OCI-M1 (cell line): ENCODE results near the gene HUWE1.
"Not testable (repeated sequence)": the region's sequence is repeated elsewhere in the genome, so short reads cannot be mapped to it uniquely, and the experiment has no call there.

Experiments used
- DNase-seq: peaks from one replicate; lab custom pipeline; 2025; lab: John Stamatoyannopoulos, UW

Gene HUWE1

DNA sequence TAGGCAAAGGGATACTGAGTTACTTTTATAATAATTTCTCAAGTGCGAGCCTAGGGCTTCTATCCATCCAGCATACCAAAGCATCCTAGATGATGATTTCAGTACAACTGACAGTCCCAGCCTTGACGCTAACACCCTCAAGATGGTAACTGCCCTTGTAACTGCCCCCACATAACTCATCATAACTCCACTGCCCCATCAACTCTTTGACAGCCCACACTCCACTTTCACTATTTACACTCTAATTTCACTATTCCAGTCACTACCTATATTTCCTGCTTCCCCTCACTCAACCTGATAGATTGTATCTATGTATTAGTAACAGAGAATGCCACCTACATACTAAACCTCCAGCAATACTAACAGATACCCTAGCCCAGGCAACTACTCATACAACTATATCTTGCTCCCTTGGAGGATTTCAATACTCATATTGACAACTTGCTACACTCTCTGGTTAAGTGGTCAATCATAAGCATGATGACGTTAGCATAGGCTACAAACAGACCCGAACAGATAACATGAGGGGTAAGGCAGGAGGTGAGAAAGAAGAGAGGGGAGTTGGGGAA is 65.0 kb downstream of the HUWE1 start:
- no peak for DNase-seq

DNA sequence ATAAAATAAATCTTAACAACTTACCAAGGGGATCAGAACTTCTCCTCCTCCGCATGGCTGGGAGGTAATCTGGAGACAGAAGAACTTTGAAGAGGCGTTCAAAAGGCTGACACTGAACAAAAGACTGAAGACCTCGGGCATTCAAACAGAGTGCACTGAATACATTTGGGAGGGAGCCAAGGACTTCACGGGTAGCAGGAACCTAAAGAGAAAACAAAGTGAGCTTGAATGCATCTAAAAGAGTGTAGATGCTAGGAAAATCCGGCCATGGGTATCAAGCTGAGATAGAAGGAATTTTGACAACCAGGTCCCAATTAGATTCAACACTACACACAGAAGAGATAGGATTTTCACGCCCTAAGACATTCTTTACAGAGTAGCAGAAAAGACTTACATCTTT is 69.6 kb downstream of the HUWE1 start:
- no peak for DNase-seq

DNA sequence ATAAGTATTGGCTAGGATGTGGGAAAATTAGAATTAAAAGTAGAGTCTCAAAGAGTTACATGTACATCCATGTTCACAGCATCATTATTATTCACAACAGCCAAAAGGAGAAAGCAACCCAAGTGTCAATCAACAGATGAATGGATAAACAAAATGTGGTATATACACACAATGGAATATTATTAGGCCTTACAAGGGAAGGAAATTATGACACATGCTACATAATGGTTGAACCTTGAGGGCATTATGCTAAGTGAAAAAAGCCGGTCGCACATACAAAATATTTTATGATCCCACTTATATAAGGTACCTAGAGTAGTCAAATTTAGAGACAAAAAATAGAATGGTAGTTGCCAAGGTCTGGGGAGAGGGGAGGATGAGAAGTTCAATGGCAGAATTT is 80.1 kb downstream of the HUWE1 start:
- DNase-seq = no peak

DNA sequence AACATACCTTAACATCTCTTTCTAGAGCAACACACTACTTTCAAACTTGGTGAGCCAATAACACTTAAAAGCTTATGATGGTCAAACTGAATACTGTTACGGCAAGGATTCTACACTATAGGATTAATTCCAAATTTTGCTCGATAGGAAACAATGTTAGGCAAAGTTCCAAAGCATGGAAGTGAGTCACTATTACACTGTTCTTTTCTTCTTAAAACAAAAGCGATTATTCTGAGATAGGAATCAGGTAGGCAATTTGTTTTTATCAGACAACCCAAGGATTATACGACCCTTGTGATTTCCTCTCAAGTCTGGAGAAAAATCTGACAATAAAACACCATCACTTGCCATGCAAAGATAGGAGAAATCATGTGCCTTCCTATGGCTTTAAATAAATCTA is 81.5 kb downstream of the HUWE1 start:
- no peak for DNase-seq

DNA sequence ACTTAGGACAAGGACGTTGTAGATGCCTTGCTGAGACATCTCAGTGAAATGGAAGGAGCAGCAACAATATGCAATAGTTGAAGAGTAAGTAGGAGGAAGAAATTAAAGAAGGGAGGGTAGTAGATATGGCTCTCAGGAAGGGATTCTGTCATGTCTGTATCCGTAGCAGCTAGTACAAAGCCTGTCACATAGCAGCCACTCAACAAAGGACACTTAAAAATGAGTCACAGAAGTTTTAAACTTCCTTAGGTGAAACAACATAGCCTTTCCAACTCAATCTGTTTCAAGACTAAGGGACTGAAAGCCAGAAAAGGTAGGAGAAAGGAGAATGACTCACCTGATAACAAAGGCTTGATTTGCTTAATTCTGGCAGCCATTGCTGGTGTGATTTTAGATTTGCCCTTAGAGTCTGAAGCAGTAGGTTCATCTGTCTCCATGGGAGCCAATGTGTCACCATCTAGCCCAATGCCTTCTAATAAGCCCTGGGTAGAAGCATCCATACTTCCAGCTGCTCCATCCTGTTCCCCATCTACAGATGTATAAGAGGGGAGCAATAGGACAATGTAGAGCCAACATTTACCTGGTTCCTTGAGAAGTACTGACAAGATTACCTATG is 86.6 kb downstream of the HUWE1 start:
- DNase-seq = no peak

DNA sequence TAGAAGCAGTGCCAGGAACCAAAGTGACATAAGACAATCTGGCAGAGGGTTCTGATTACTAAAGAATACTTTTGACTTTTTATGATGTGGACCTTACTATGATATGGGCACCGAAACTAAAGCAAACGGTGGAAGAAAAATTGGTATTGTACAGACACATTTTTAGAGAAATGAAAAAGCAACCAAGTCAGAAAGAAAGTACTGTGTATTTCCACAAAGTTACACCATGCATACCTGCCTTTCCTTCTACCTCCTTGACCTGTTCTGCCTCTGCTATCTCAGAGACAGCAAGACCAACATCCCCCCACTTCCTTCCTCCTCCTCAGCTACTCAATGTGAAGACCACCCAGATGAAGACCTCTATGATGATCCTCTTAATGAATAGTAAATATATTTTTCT is 88.3 kb downstream of the HUWE1 start:
- no peak for DNase-seq

DNA sequence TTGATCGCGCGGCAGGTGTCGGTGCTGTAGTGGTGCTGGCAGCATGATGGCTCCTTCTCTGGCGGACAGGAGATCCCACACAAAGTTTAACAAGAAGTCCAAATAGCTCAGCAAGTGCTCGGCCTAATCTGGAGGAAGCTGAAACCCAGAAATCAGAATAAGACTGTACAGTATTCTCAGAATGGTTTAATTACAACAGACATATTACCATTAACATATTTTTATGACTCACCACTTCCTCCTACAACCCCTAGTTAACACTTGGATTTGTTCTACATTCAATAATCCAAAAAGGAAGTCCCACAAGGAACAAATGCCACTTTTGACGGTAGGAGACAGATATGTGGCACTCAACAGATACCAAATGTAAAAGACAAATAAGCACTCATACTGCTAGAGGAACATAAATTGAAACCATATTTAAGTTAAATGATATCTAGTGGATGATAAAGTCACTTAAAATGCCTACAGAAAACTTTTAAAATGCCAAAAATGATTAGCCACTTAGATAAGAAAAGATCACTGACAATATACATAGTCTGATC is 91.2 kb downstream of the HUWE1 start:
- DNase-seq = no peak

DNA sequence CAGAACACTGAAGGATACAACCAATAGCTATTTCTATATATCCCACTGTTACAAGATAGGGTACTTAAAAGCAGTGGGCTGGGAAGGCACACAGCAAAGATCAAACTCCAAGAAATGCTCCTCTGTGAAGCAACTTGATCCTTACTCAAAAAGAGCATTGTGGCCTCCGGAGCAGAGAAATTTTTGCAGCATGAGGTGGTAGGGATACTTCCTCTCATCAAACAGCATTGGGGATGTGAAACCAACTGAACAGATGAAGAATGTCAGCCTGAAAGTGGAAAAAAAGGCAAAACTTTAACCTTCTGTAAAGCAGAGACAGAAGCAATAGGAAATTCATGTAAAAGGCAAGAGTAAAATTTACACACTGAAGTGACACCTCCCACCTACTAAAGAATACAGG is 92.2 kb downstream of the HUWE1 start:
- no peak for DNase-seq

DNA sequence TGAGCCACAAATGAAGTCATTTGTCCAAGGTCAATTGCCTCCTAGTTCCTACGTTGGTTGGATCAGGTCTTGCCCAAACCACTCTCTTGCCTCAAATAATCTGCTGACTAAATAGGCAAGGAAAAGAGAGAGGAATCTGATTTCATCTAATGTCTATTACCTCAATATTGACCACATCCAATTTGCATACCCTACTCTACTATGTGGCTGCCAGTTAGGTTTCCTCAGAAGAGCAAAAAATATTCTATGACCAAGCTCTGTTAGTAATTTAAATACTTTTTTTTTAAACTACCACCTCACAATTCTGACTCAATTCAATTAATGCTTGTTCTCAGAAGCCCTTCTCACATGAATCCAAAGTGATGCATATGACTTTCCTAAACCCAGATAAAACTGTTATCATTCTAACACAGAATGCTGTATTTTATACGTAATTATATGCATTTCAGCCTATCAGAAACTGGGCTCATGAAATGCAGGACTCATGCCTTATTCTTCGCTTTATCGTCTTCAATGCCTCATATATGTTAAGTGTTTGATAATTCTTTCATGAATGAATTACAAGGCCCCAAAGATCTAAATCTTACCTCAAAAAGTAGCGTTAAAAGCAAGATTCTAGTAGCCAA is 98.6 kb downstream of the HUWE1 start:
- no peak for DNase-seq

DNA sequence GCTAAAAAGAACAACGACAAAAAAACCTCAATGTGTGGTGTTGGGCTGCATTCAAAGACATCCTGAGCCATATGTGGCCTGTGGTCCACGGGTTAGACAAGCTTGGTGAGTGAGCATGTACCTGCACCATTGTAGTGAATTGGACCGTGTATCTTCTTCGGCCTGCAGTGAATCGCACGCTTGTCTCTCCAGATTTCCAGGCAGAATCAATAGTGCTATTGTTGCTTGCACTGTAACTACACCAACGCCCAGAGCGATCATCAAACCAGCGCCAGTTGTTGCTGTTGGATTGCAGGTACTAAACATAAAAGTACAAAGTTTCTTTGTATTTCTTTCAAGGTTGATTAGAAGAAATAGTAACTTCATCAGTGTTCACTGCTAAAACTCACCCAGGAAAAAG is 101.6 kb downstream of the HUWE1 start:
- no peak for DNase-seq

DNA sequence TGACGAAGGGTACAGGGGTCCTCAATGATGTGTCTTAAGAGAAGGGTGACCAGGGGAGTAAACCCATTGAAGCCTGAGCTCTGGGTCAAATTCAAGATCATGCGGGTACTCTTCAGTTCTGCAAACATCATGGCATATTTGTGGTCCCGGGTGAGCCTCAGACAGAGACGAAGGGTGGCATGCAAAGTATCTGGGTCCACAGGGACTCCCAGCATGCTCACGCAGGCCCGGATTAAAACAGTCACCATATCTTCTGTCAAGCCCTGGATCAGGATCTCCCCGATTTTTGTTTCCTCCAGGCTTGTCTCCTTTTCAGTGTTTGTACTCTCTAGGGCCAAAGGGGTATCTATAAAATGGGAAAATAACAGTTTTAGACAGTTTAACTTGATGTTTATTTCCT is 102.9 kb downstream of the HUWE1 start:
- DNase-seq = no peak

DNA sequence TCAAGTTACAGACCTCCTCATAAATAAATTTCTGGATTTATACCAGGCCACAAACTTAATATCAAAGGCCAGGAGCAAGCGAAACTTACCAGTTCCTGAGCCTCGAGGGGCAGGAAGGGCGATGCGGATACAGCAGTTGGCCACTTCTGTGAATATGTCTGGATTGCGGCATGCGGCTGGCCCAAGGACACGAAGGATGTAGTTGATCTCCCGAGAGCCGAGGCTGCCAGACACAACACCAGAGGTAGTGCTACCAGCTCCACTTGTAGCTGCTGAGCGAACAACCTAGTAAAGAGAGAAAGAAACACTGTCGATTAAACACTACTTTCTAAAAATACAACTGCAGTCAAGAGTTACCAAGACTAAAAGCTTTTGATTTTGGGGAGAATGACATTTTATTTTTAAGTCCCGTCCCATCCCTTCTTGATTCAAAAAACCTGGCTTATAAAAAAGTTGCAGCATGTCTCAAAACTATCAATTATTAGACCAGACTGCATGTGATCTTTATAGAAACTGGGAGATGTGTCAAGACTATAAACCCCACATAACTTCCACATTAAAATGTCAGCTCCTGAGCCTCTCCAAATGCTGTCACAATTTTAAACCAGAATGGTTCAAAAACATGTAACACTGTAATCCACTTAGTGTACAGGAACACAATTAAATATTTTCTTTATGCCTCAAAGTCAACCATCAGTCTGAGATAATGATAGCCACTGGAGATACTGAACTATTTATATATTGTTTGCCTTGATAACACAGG is 105.6 kb downstream of the HUWE1 start:
- no peak for DNase-seq

DNA sequence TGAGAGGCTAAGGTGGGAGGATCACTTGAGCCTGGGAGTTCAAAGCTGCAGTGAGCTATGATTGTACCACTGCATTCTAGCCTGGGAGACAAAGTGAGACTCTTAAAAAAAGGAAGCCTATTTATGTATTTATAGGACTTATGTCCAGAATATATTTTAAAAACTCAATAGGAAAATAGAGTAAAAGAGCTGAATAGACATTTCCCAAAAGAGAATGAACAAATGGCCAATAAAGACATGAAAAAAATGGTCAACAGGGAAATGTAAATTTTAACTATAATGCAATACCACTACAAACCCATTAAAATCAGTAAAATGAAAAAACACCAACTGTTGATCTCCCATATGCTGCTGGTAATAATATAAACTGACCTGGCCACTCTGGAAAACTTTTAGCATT is 115.0 kb downstream of the HUWE1 start:
- no peak for DNase-seq

DNA sequence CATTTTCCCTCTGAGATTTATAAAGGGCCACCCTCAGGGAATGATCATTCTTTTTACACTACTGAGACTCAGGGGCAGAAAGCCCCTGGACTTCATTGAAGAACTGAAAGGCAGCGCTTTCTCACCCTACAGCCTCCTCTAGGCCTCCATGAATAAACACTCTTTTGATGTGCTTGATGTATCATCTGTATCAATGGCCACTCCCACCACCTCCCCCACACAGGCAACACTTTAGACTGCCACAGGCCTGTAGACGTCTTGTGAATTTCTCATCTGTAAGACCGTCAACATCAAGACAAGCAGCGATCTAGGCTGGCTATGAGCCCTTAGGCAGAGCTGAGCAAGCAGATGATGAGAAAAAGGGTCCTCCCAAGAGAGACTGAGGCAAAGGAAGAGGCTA is 123.2 kb downstream of the HUWE1 start:
- no peak for DNase-seq

DNA sequence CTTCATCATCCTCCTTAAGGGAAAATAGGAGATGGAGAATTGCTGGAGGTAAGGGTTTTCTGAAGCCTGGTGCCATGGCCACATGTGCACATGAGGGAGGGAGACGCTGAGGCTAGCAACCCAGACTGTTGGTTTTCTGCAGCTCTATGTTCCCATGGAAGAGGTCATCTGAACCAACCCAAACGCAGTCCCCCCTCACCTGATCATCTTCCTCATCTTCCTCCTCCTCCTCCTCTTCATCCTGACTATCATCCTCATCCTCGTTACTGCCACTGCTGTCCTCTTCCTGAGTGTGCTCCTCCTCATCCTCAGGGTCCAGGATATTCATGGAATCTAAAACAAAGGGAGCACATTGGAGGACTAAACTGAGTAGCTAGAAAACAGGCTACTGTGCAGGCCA is 124.6 kb downstream of the HUWE1 start:
- DNase-seq = no peak

DNA sequence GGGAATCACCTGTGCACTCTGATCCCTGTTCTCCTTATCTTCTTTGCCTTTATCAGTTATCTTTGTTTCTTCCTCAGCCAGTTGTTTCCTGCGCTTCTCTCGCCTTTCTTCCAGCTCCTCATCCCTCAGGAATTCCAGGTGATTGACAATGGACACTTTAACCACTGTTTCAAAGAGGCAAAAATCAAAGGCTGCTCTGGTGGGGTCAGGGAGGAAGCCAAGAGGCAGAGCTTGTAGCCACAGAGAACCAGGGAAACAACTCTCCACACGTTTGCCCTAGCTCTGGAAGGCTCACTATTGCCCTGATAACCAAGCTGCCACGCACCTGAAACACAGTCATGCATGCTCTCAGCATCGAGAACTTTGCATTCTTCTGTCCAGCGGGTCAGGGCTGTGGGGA is 127.9 kb downstream of the HUWE1 start:
- DNase-seq = no peak

DNA sequence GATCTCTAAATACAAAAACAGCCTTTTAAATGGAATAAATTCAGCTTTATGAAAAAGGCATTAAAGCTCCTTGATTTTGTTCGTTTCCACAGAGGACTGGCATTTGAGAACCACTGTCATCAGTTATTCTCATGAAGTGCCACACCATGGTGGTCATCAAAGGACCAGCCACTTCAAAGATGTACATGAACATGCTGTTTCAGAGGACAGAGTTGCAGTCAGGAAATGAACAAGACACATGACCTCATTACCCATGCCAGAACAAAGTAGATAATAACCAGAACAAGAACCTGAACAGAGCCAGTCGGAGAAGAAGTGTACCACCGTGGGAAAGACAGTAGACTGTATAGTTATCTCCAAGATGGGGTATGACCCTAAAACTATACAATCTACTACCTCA is 129.7 kb downstream of the HUWE1 start:
- DNase-seq = no peak

DNA sequence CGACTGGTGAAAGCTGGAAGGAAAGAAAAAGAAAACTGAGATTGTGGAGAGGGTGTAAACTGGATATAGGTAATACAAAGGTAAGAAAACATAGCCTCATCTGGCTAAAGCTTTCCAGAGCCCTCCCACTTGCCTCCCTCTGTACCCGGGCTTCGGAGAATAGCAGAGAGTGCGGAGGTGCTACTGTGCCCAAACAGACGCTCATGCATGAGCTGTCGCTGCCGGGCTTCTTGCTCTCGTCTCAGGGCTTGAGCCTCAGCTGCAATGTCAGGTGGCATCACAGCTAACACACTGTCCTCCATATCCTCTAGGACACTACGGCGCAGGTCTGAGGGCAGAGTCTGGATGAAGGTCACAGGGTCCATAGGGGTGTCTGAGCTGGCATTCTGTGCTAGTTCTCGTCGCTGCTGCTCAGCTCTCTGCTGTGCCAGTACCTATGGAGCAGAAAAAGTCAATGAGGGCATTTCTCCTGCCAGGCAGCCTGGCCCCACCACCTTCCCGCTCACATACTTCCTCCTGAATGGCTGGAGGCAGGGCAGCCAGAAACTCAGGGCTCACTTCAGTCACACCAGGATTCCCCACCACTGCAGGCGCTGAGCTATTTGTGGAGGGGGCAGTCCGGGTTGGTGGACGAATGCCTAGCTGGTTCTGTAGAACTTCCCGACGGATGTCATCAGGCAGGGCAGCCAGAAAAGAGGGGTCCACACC is 135.6 kb downstream of the HUWE1 start:
- no peak for DNase-seq

DNA sequence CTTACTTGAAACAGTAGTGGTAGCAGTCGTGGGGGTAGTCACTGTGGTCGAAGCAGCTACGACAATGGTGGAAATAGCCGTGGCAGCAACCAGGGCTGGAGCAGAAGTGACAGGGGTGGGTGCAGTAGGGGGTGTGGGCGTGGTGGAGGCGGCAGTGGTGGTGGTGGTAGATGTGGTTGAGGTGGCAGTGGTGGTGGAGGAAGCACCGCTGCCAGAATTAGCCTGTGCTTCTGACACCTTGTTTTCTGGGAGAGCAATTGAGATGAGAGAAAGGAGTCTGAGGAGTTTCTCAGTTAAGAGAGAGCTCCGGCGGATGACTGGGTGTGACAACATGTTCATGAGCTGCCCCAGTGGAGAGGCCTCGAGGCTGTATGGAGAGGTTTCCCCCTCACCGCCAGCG is 138.9 kb downstream of the HUWE1 start:
- no peak for DNase-seq

DNA sequence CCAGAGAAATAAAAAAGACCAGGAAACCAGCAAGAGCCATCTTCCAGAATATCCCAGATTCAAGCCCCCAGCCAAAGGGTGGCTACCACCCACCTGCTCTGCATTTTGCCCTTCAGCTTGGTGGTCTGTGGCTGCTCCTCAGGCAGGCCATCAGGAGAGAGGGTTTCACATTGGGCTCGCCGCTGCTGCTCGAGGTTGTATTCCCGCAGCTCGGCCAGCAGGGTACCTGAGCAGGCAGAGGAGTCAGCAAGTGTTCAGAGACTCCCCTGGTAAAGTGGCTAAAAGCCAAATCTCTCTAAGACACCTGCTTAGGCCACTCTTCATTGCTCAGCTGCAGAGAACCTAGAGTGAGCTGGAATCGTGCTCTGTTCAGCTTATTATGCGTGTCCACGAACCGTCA is 141.6 kb downstream of the HUWE1 start:
- no peak for DNase-seq

DNA sequence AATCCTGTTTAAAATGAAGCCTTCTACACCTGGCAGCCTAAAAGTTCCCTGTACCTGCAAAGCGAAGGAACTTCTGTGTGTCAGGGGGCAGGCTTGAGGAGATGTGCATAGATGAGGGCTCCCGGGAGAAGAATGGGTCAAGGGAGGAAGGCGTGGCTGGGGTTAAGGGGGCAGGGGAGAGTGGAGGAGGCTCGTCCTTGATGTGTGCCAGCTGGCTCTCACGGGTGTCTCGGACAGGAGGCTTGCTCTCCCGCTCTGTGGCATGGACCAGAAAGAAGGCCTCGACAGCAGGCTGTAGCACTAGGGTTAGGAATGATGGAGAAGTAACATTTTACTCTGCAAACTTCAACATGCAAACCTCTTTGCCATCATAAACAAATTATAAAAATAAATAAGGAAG is 147.7 kb downstream of the HUWE1 start:
- DNase-seq = no peak

DNA sequence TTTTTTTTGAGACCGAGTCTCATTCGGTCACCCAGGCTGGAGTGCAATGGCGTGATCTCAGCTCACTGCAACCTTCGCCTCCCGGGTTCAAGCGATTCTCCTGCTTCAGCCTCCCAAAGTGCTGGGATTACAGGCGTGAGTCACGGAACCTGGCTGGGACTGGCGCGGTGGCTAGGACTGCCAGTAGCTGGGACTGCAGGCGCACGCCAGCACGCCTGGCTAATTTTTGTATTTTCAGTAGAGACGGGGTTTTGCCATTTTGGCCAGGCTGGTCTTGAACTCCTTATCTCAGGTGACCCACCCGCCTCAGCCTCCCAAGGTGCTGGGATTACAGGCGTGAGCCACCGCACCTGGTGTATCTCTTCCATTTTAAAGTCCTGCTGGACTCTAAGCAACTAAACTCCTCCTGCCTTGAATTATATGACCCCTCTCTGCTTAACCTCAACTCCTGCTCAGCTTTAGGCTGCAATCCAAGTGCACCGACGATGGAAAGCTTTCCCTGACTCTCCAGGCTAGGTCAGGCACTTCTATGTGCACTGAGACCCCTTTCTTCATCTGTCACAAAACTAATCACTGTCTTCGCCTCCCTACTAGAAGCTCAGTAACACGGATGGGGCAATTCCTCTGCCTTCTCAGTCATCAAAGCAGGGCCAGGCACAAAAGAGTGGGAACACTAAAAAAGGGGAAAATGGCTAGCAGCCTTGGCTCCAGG is 155.1 kb downstream of the HUWE1 start:
- DNase-seq = not testable (repeated sequence)
